SK-N-SH (cell line): ENCODE results near the gene PPP1R9A. TPM values are rescaled to one million over a fixed set of nuclear protein-coding genes. Genes with fewer than 3 reads are reported as not detected.

Experiments
- CTCF ChIA-PET: fragments of 300-600, 350-600 bp; formaldehyde crosslinking; extraction: SDS; loops from one replicate; lab custom pipeline; 2021; lab: Yijun Ruan, JAX
- POLR2A ChIA-PET: fragments of 350-600 bp; sonication (Branson Sonifier 250); formaldehyde crosslinking; extraction: SDS; loops from one replicate; lab custom pipeline; 2020; ENCODE audit warnings: antibody characterized with exemption, inconsistent platforms; lab: Yijun Ruan, JAX
- DNase-seq: peaks from one replicate; pipeline ENCODE4 v3.0.0; 2012
- H2AFZ ChIP-seq: fragments of 200-600 bp; sonication (generic); 2 replicates; pipeline ENCODE4 v1.8.1; 2016; ENCODE audit warnings: antibody characterized with exemption, mild to moderate bottlenecking, low read depth
- H3F3A ChIP-seq: fragments of 200-600 bp; sonication (generic); replicated peaks from 2 replicates; pipeline ENCODE3; 2016; ENCODE audit warnings: antibody characterized with exemption, mild to moderate bottlenecking; ENCODE audit not compliant: insufficient read depth
- H3K27ac ChIP-seq, 2 experiments: fragments of 200-500 bp in 1 of 2; fragments of 200-600 bp in 1 of 2; sonication (Bioruptor generic) in 1 of 2; sonication (generic), shearing (Covaris generic) in 1 of 2; 2 replicates each; pipeline versions ENCODE4 v1.5.1 to v1.6.1; 2014 to 2016; ENCODE audit warnings: low read depth in 2 of 2, inconsistent platforms in 1 of 2, low read length in 1 of 2, mild to moderate bottlenecking in 1 of 2, mixed read lengths in 1 of 2
- H3K27me3 ChIP-seq: fragments of 200-600 bp; sonication (generic), shearing (Covaris generic); 2 replicates; pipeline ENCODE4 v1.6.1; 2016; ENCODE audit warnings: mixed run types; ENCODE audit not compliant: insufficient read depth
- H3K36me3 ChIP-seq, 2 experiments: fragments of 200-500 bp in 1 of 2; fragments of 200-600 bp in 1 of 2; sonication (Bioruptor generic) in 1 of 2; sonication (generic) in 1 of 2; replicated peaks in 1 of 2; 2 replicates each; pipeline versions ENCODE3 to v1.5.1; 2014 to 2016; ENCODE audit warnings: low read length in 1 of 2, mild to moderate bottlenecking in 1 of 2; ENCODE audit not compliant: insufficient read depth in 2 of 2, control insufficient read depth in 1 of 2
- H3K4me1 ChIP-seq, 2 experiments: fragments of 200-500 bp in 1 of 2; fragments of 200-600 bp in 1 of 2; sonication (Bioruptor generic) in 1 of 2; sonication (generic), shearing (Covaris generic) in 1 of 2; 2 replicates each; pipeline versions ENCODE4 v1.5.1 to v1.6.1; 2014 to 2016; ENCODE audit warnings: low read depth in 1 of 2, low read length in 1 of 2, mixed run types in 1 of 2; ENCODE audit not compliant: insufficient read depth in 2 of 2, control insufficient read depth in 1 of 2
- H3K4me2 ChIP-seq: fragments of 200-600 bp; sonication (generic), shearing (Covaris generic); 2 replicates; pipeline ENCODE4 v1.6.1; 2017; ENCODE audit warnings: mixed run types
- H3K4me3 ChIP-seq, 2 experiments: fragments of 200-500 bp in 1 of 2; fragments of 200-600 bp in 1 of 2; sonication (Bioruptor generic) in 1 of 2; sonication (generic), shearing (Covaris generic) in 1 of 2; 2 replicates each; pipeline versions ENCODE4 v1.5.1 to v1.8.1; 2014 to 2016; ENCODE audit warnings: low read depth in 2 of 2, inconsistent platforms in 1 of 2, low read length in 1 of 2, mild to moderate bottlenecking in 1 of 2, mixed read lengths in 1 of 2, moderate library complexity in 1 of 2
- H3K79me2 ChIP-seq: fragments of 200-600 bp; sonication (generic); 2 replicates; pipeline ENCODE4 v1.8.1; 2017; ENCODE audit warnings: mild to moderate bottlenecking; ENCODE audit not compliant: insufficient read depth
- H3K9ac ChIP-seq: fragments of 200-600 bp; sonication (generic); 2 replicates; pipeline ENCODE4 v1.6.1; 2017; ENCODE audit warnings: mixed run types
- H3K9me2 ChIP-seq: fragments of 200-600 bp; sonication (generic); 2 replicates; pipeline ENCODE4 v1.6.1; 2017; ENCODE audit warnings: mixed run types
- H3K9me3 ChIP-seq: fragments of 200-600 bp; sonication (generic); 2 replicates; pipeline ENCODE4 v1.6.1; 2017; ENCODE audit warnings: mixed run types, mild to moderate bottlenecking, moderate library complexity
- H4K20me1 ChIP-seq: fragments of 200-600 bp; sonication (generic); 2 replicates; pipeline ENCODE4 v1.6.1; 2017; ENCODE audit warnings: mild to moderate bottlenecking, mixed run types; ENCODE audit not compliant: insufficient read depth
- ELF1 ChIP-seq: IDR thresholded peaks from 2 replicates; pipeline ENCODE4 v1.4.0; 2012
- EP300 ChIP-seq, 2 experiments: IDR thresholded peaks; 2 replicates each; pipeline versions ENCODE4 v1.4.0 to v1.6.1; 2012; ENCODE audit warnings: borderline replicate concordance in 1 of 2, low read depth in 1 of 2, low read length in 1 of 2
- EZH2phosphoT487 ChIP-seq: fragments of 200-600 bp; sonication (generic); IDR thresholded peaks from 2 replicates; pipeline ENCODE4 v1.6.1; 2017; ENCODE audit warnings: low read depth, mixed run types, mild to moderate bottlenecking, antibody characterized with exemption, moderate library complexity, borderline replicate concordance
- GATA2 ChIP-seq: sonication (generic); formaldehyde crosslinking; IDR thresholded peaks from 2 replicates; pipeline ENCODE4 v1.5.0; 2020; ENCODE audit warnings: mild to moderate bottlenecking, missing genetic modification reagents
- JUND ChIP-seq: IDR thresholded peaks from 2 replicates; pipeline ENCODE4 v1.4.0; 2012
- MEF2A ChIP-seq: IDR thresholded peaks from 2 replicates; pipeline ENCODE4 v1.4.0; 2012; ENCODE audit warnings: low read depth, borderline replicate concordance
- MXI1 ChIP-seq: IDR thresholded peaks from 2 replicates; pipeline ENCODE4 v1.6.1; 2012; ENCODE audit warnings: mild to moderate bottlenecking, low read depth, low read length, improper control_type of control experiment
- PBX3 ChIP-seq: IDR thresholded peaks from 2 replicates; pipeline ENCODE4; 2012
- RAD21 ChIP-seq: IDR thresholded peaks from 2 replicates; pipeline ENCODE4 v1.6.1; 2012; ENCODE audit warnings: mild to moderate bottlenecking, low read length
- RFX5 ChIP-seq: IDR thresholded peaks from 2 replicates; pipeline ENCODE4 v1.6.1; 2012; ENCODE audit warnings: mild to moderate bottlenecking, improper control_type of control experiment, low read length
- RXRA ChIP-seq: IDR thresholded peaks from 2 replicates; pipeline ENCODE4 v1.4.0; 2012; ENCODE audit warnings: low read depth, mild to moderate bottlenecking, borderline replicate concordance
- TAF1 ChIP-seq: IDR thresholded peaks from 2 replicates; pipeline ENCODE4 v1.6.1; 2012; ENCODE audit warnings: low read depth, mild to moderate bottlenecking, low read length, moderate library complexity, borderline replicate concordance
- TEAD4 ChIP-seq: IDR thresholded peaks from 2 replicates; pipeline ENCODE4 v1.4.0; 2012; ENCODE audit warnings: mild to moderate bottlenecking, borderline replicate concordance; ENCODE audit not compliant: insufficient read depth
- WGBS: methylation state at CpG from one replicate; pipeline ENCODE4 v1.1.6; 2017; ENCODE audit warnings: low lambda C conversion rate; 5-methylcytosine and 5-hydroxymethylcytosine counted together
- polyA plus RNA-seq, 3 experiments: library from polyadenylated mRNA; depleted of rRNA; stranded (reverse); fragments of >200 nt; gene quantifications; 2 replicates each; pipeline ENCODE4 v1.2.3, GENCODE V29; 2012
- TF ChIP-seq, protein P1 (sequence below): IDR thresholded peaks from 2 replicates; pipeline ENCODE4 v1.6.1; 2012; ENCODE audit warnings: mild to moderate bottlenecking, low read depth, low read length, moderate library complexity

Gene PPP1R9A
- polyA plus RNA-seq, 1 of the 3 experiments (the other 2 are of a cell fraction), result 0.30 TPM

GRCh38 chr7:94943134-94943533, 35.7 kb downstream of the PPP1R9A start:
- H3K4me1 ChIP-seq, result peaks cover 0 to 3% of the 10 kb centered on the region in 2 experiments; a peak in 1 of 4 replicates
- no peaks in the 10 kb centered on the region for H4K20me1 ChIP-seq
- no peaks in the 10 kb centered on the region for H3F3A ChIP-seq
- H2AFZ ChIP-seq, result no peak overlapping the region
- no peaks in the 10 kb centered on the region for H3K27me3 ChIP-seq
- H3K9me3 ChIP-seq, result no peaks in the 10 kb centered on the region
- no peak overlapping the region for H3K9ac ChIP-seq
- ChIA-PET POLR2A (no interaction called here), CTCF (interaction anchor here (1.2 to 1.5 kb wide), 2 partner anchors 9 to 16 kb away, joined by 3 to 4 read pairs; no protein-coding TSS in a partner anchor)
- H3K4me3 ChIP-seq, result no peak overlapping the region
- H3K27ac ChIP-seq, result no peak overlapping the region
- H3K9me2 ChIP-seq, result no peaks in the 10 kb centered on the region
- H3K4me2 ChIP-seq, result no peak overlapping the region
- no peak for TF ChIP-seq EZH2phosphoT487
- TF ChIP-seq EP300 (IDR thresholded peaks at IDR 0.05; ENCODE audit: borderline replicate concordance in 1 of 2, low read depth in 1 of 2, low read length in 1 of 2), result no peak
- no peak for TF ChIP-seq RAD21
- TF ChIP-seq TEAD4, result no peak
- TF ChIP-seq GATA2, result no peak
- no peak for TF ChIP-seq JUND
- TF ChIP-seq RFX5, result no peak
- no peak for TF ChIP-seq ELF1
- TF ChIP-seq, all 33 proteins: peak for 0
- Histone ChIP-seq H3K36me3 (no peaks in the 10 kb centered on the region), H3K79me2 (no peaks in the 10 kb centered on the region)
- DNase-seq, result no peak

- no peak for DNase-seq
- Histone ChIP-seq H4K20me1 (no peaks in the 10 kb centered on the region), H3K9me3 (no peaks in the 10 kb centered on the region), H3K9me2 (no peaks in the 10 kb centered on the region), H3K79me2 (no peaks in the 10 kb centered on the region), H3F3A (no peaks in the 10 kb centered on the region), H3K4me1 (no peaks in the 10 kb centered on the region), H2AFZ (no peak overlapping the region), H3K36me3 (no peaks in the 10 kb centered on the region), H3K4me3 (no peak overlapping the region), H3K4me2 (no peak overlapping the region), H3K9ac (no peak overlapping the region), H3K27me3 (no peaks in the 10 kb centered on the region), H3K27ac (no peak overlapping the region)
- ChIA-PET POLR2A (no interaction called here), CTCF (no interaction called here)
- 33% methylated on average over 1 of the region's 1 CpG for WGBS
- TF ChIP-seq TAF1, result no peak
- TF ChIP-seq MXI1, result no peak
- TF ChIP-seq PBX3, result no peak
- TF ChIP-seq MEF2A, result no peak
- TF ChIP-seq TEAD4, result no peak
- TF ChIP-seq, protein P1, sequence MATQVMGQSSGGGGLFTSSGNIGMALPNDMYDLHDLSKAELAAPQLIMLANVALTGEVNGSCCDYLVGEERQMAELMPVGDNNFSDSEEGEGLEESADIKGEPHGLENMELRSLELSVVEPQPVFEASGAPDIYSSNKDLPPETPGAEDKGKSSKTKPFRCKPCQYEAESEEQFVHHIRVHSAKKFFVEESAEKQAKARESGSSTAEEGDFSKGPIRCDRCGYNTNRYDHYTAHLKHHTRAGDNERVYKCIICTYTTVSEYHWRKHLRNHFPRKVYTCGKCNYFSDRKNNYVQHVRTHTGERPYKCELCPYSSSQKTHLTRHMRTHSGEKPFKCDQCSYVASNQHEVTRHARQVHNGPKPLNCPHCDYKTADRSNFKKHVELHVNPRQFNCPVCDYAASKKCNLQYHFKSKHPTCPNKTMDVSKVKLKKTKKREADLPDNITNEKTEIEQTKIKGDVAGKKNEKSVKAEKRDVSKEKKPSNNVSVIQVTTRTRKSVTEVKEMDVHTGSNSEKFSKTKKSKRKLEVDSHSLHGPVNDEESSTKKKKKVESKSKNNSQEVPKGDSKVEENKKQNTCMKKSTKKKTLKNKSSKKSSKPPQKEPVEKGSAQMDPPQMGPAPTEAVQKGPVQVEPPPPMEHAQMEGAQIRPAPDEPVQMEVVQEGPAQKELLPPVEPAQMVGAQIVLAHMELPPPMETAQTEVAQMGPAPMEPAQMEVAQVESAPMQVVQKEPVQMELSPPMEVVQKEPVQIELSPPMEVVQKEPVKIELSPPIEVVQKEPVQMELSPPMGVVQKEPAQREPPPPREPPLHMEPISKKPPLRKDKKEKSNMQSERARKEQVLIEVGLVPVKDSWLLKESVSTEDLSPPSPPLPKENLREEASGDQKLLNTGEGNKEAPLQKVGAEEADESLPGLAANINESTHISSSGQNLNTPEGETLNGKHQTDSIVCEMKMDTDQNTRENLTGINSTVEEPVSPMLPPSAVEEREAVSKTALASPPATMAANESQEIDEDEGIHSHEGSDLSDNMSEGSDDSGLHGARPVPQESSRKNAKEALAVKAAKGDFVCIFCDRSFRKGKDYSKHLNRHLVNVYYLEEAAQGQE, result no peak
- TF ChIP-seq JUND, result no peak
- no peak for TF ChIP-seq RXRA
Observed at GRCh38 chr7:94949532-94949931, 42.1 kb downstream of the PPP1R9A start.
